Skeletal muscle satellite cell (primary cell): Measurements from ENCODE around the gene PRELID2.
"Not testable (repeated sequence)": the region's sequence is repeated elsewhere in the genome, so short reads cannot be mapped to it uniquely, and the experiment has no call there.

Source experiments
- H3K27me3 ChIP-seq: 2 replicates; pipeline ENCODE4 v1.7.0; 2013; ENCODE audit warnings: low read length; ENCODE audit not compliant: control insufficient read depth, insufficient read depth
- H3K36me3 ChIP-seq: 2 replicates; pipeline ENCODE4 v1.7.0; 2013; ENCODE audit warnings: mild to moderate bottlenecking, control low read depth, low read length; ENCODE audit not compliant: insufficient read depth
- H3K4me1 ChIP-seq: 2 replicates; pipeline ENCODE4 v1.7.0; 2013; ENCODE audit warnings: low read length; ENCODE audit not compliant: control insufficient read depth, insufficient read depth
- H3K4me2 ChIP-seq: 2 replicates; pipeline ENCODE4 v1.7.0; 2013; ENCODE audit warnings: mild to moderate bottlenecking, low read length
- H3K4me3 ChIP-seq: 2 replicates; pipeline ENCODE4 v1.7.0; 2013; ENCODE audit warnings: low read length
- H3K9ac ChIP-seq: 2 replicates; pipeline ENCODE4 v1.7.0; 2013; ENCODE audit warnings: mild to moderate bottlenecking, low read depth, low read length, moderate library complexity
- H3K9me3 ChIP-seq: replicated peaks from 2 replicates; pipeline ENCODE4 v1.7.0; 2013; ENCODE audit warnings: mild to moderate bottlenecking, control low read depth, low read length

The PRELID2 gene

DNA sequence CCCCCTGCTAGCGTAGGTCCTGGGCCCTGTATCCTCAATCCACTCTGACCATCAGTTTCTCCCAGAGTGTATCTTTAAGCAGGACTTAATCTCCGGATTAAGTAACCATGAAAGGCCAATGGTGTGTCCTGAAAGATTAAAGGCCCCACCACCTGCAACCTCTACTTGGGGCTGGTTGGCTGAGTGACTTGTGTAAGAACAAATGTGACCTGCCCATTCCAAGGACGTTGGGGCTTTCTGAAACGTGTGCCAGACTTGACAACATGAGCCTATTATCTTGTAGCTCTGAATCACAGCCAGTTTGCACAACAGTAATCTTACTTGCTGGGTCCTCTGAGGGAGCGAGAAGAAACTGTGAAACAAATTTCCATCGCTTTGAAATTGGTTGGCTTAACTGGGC is 3.1 kb upstream of the PRELID2 start:
- no peak overlapping the region for H3K4me2 ChIP-seq
- no peaks in the 10 kb centered on the region for H3K27me3 ChIP-seq
- peaks cover 19% of the 10 kb centered on the region for H3K4me1 ChIP-seq
- H3K36me3 ChIP-seq: no peaks in the 10 kb centered on the region
- no peak overlapping the region for H3K4me3 ChIP-seq
- no peaks in the 10 kb centered on the region for H3K9me3 ChIP-seq
- H3K9ac ChIP-seq: no peak overlapping the region

DNA sequence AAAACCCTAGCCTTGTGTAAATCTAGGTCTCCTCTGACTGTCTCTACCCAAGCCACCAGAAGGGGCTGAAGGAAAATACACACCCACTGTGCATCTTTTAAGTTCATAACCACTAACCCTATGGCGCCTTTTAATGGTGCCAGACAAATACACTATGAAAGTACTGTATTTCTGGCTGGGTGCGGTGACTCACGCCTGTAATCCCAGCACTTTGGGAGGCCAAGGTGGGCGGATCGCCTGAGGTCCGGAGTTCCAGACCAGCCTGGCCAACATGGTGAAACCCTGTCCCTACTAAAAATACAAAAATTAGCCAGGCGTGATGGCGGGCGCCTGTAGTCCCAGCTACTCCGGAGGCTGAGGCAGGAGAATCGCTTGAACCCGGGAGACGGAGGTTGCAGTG is 1.1 kb upstream of the PRELID2 start:
- Histone ChIP-seq H3K4me2 (peak overlapping the region; percentile 77), H3K9ac (peak overlapping the region; percentile 77), H3K4me3 (peak overlapping the region; percentile 91), H3K4me1 (peaks cover 20% of the 10 kb centered on the region)
- H3K27me3 ChIP-seq, H3K9me3 ChIP-seq, H3K36me3 ChIP-seq: not testable (repeated sequence)

DNA sequence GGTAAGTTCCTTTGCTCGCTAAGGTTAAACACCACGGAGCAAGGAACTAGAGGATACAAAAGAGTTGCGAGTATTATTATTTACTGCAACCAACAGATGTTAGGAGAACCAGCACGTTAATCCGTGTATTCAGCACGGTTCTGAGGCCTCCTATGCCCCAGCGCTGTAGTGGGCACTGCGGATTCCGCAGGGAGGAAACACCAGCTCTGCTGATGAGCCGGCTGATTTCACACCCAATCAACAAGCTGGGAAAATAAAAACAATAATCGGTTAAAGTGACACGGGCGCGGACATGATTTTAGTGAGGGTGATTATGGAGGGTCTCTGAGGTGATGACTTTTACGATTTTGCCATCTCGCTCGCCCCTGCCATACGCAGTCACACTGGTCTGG is 702 bp upstream of the PRELID2 start:
- Histone ChIP-seq H3K36me3 (no peaks in the 10 kb centered on the region), H3K9me3 (no peaks in the 10 kb centered on the region), H3K9ac (peak overlapping the region; percentile 77), H3K4me2 (peak overlapping the region; percentile 77), H3K27me3 (no peaks in the 10 kb centered on the region), H3K4me3 (peak overlapping the region; percentile 91), H3K4me1 (peaks cover 24% of the 10 kb centered on the region)

DNA sequence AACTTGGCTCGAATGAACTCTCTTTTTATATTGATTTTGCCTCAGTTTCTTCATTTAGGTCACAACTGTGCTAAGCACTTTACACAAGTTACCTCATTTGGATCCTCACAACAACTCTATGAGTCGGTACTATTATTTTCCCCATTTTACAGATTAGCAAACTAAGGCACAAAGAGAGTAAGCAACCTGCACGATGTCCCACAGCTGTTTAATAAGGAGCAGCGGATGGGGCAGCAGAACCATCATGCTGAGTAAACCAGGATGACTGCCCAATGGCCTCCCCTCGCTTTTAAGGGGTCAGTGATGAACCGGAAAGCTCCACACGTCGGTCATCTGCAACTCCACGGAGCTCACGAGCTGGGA is 607 bp downstream of the PRELID2 start:
- H3K4me2 ChIP-seq: peak overlapping the region; percentile 77
- H3K36me3 ChIP-seq: no peaks in the 10 kb centered on the region
- peaks cover 35% of the 10 kb centered on the region for H3K4me1 ChIP-seq
- no peaks in the 10 kb centered on the region for H3K27me3 ChIP-seq
- peak overlapping the region; percentile 91 for H3K4me3 ChIP-seq
- H3K9ac ChIP-seq: peak overlapping the region; percentile 77
- H3K9me3 ChIP-seq: no peaks in the 10 kb centered on the region

DNA sequence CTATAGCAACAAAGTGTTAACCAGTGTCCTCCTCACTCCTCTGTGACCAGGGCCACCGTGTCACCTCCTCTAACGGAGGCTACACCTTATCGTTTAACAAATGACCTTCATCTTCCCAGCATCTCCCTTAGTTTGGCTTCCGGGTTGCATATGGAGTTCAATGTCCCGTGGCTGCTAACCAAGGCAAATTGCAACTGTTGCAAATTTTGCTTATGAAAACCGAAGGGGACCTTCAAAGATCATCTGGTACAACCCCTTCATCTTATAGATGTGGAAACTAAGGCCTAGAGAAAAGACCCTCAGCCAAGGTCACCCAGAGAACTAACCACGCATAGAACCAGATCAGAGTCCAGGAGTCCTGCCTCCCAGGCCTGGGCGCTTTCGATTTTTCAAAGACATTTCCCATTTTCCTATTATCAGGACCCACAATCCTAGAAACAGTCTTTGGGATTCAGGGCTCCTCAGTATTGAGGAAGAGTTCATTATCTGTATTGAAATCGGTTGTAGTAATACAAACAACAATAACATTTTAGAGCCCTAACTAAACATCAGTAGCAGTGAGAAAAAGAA is 1.4 kb downstream of the PRELID2 start:
- Histone ChIP-seq H3K4me1 (peaks cover 37% of the 10 kb centered on the region), H3K9me3 (no peaks in the 10 kb centered on the region), H3K4me2 (peak overlapping the region; percentile 77), H3K27me3 (no peaks in the 10 kb centered on the region), H3K36me3 (no peaks in the 10 kb centered on the region), H3K4me3 (no peak overlapping the region), H3K9ac (no peak overlapping the region)

DNA sequence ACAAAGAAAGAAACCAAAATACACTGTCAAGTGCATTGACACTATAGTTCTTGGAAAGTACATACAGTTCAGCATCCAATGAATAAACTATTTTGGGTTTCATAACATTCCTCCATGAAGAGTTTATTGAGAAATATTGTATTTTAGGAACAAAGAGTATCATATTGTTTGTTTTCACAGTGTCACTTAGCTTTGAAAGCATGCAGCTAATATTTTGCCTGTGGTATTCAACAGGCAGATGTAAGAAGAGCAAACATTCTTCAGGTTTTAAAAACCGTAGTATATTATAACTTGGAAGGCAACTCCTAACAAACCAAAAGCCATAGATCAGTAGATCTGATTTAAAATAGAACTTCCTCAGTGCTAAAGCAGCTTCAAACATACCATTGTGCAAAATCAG is 4.5 kb downstream of the PRELID2 start:
- peak overlapping the region; percentile 1 for H3K4me2 ChIP-seq

DNA sequence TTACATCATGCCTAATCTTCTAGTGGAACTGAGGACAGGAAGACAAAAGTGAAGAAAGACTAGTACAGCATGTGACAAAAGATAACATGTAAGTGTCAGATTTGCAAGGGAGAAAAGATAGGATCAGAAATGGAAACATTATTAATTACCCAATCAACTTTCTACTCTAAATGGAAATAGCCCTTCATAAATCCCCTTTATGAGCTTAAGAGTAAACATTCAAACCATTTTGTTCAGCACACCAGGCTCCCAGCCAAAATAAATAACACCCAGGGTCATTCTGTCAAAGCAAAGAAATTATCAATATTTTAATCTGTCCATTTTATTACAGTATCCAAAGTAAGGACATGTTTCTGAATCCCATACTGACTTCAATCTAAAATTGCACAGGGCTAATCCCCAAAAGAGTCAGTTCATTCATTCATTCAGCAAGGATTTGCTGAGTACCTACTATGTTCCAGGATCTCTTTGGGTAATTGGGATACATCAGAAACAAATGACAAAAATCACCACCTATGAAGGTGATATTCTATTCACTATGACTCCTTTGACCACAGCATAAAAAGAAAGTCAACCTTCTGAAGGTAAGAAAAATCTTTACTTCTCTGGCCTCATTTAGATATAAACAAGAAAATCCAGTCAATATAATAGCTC is 5.3 kb downstream of the PRELID2 start:
- Histone ChIP-seq H3K27me3 (no peaks in the 10 kb centered on the region), H3K36me3 (no peaks in the 10 kb centered on the region), H3K4me2 (no peak overlapping the region), H3K4me3 (no peak overlapping the region), H3K4me1 (peaks cover 29% of the 10 kb centered on the region), H3K9me3 (no peaks in the 10 kb centered on the region), H3K9ac (no peak overlapping the region)

More for the DNA sequence above, 4.5 kb downstream of the PRELID2 start:
- Histone ChIP-seq H3K4me1 (peaks cover 31% of the 10 kb centered on the region), H3K4me3 (no peak overlapping the region), H3K9ac (no peak overlapping the region), H3K27me3 (no peaks in the 10 kb centered on the region), H3K36me3 (no peaks in the 10 kb centered on the region), H3K9me3 (no peaks in the 10 kb centered on the region)

DNA sequence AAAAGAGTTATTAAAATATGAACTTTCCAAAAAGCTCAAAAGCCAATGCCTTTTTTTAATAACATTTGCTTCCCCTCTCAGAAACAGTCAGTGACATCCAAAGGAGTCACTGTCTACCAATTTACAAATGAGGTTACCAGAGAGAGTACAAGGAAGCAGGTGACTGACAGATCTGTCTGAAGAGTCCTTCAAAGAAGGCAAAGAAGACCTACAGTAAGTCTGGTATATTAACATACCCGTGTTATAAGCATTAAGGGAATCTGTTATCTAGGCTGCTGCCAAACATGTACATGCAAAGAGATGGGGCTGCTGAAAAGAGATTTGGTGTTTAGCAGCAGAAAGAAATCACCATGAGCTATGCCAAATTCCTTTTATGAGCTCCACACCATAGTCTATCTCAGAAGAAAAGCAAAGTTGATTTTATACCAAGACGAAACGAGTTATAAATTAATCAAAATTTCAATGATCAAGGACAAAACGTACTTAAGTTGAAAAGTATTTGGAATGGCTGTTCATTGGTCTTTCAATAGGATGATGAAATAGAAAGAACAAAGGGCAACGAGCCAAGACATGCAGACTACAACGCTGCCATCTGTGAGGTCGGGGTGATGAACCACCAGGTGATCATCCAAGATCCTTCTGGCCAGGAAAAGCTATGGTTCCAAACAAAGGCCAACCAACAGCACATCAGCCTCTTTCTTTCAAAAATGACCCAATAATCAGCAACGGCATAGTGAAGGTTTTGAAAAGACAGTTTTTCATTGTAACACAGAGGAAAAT is 8.1 kb downstream of the PRELID2 start:
- no peaks in the 10 kb centered on the region for H3K36me3 ChIP-seq
- H3K9me3 ChIP-seq: no peaks in the 10 kb centered on the region
- H3K4me2 ChIP-seq: no peak overlapping the region
- H3K4me3 ChIP-seq: no peak overlapping the region
- peaks cover 18% of the 10 kb centered on the region for H3K4me1 ChIP-seq
- no peak overlapping the region for H3K9ac ChIP-seq
- no peaks in the 10 kb centered on the region for H3K27me3 ChIP-seq

DNA sequence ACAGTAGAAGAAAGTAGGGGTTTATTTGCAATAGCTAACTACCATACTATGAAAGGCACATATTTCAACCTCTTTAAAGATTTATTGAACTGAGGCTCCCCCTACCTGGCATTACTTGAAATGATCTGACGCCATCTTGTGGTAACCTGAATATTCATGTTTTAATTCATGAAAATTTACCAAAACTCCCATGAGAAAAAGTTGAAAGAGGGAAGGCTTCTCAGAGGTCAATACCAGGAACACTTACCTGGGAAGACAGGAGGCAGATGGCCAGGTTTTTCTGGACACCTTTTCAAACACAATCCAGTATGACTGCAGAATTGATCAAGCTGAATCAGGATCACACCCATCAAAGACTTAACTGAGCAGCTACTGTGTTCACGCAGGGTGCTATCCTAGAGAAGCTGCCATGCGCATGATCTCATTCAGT is 9.4 kb downstream of the PRELID2 start:
- peaks cover 13% of the 10 kb centered on the region for H3K4me1 ChIP-seq
- no peak overlapping the region for H3K4me2 ChIP-seq
- no peak overlapping the region for H3K9ac ChIP-seq
- H3K36me3 ChIP-seq: no peaks in the 10 kb centered on the region
- no peaks in the 10 kb centered on the region for H3K9me3 ChIP-seq
- no peaks in the 10 kb centered on the region for H3K27me3 ChIP-seq
- no peak overlapping the region for H3K4me3 ChIP-seq

DNA sequence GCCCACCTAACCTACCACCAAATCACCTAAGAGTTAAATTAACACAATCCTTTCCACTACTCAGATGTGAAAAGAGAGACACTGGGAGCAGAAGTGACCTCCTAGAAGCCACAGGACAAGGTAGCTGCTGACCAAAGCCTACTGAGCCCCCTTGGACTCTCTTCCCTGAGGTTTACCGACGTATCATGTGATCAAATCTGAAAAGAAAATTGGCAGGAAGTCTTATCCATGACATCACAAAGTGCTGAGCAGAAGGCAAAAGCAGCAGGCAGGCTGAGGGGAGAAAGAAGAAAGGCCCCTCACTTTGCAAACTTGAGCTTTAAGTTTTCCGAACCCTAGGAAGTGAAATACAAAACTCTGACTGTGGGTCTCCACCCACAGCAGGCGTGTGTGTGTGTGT is 11.1 kb downstream of the PRELID2 start:
- H3K9me3 ChIP-seq: no peaks in the 10 kb centered on the region

DNA sequence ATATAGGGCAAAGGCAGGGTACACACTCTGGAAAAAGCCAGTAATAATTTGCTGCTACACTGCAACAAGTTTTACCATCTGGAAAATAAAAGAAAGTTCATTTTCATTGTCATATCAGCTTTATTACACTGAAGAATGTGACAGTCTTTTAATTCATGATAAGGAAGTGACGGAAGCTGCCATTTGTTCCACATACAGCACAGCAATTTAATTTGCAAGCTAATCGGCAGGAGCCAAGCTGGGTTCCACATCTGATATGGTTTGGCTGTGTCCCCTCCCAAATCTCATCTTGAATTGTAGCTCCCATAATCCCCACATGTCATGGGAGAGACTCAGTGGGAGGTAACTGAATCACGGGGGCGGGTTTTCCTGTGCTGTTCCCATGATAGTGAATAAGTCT is 16.5 kb downstream of the PRELID2 start:
- Histone ChIP-seq H3K4me1 (no peaks in the 10 kb centered on the region), H3K4me3 (no peak overlapping the region), H3K4me2 (no peak overlapping the region), H3K36me3 (no peaks in the 10 kb centered on the region), H3K27me3 (no peaks in the 10 kb centered on the region), H3K9ac (no peak overlapping the region), H3K9me3 (no peaks in the 10 kb centered on the region)

More for the DNA sequence above, 11.1 kb downstream of the PRELID2 start:
- no peaks in the 10 kb centered on the region for H3K4me1 ChIP-seq
- no peak overlapping the region for H3K4me2 ChIP-seq
- H3K9ac ChIP-seq: no peak overlapping the region
- no peak overlapping the region for H3K4me3 ChIP-seq
- no peaks in the 10 kb centered on the region for H3K36me3 ChIP-seq
- no peaks in the 10 kb centered on the region for H3K27me3 ChIP-seq
